H1 (cell line): ENCODE results near the gene BTNL2. TPM values are rescaled to one million over a fixed set of nuclear protein-coding genes. Genes with fewer than 3 reads are reported as not detected.
"Not testable (repeated sequence)": the region's sequence is repeated elsewhere in the genome, so short reads cannot be mapped to it uniquely, and the experiment has no call there.

Experiments
- CTCF ChIA-PET: fragments of 300-600 bp; sonication (Branson Sonifier 250); formaldehyde crosslinking; loops from one replicate; lab custom pipeline; 2021; ENCODE audit not compliant: partially characterized antibody; lab: Charles Lee
- POLR2A ChIA-PET: fragments of 300-600 bp; sonication (Branson Sonifier 250); formaldehyde crosslinking; loops from one replicate; lab custom pipeline; 2021; ENCODE audit warnings: inconsistent platforms; ENCODE audit not compliant: partially characterized antibody; lab: Charles Lee
- DNase-seq, 2 experiments: peaks; one replicate each; pipeline versions ENCODE4 v3.0.0 to v3.0.0-alpha.2; 2010 to 2022; ENCODE audit warnings: low spot score in 2 of 2, low read depth in 1 of 2, mixed read lengths in 1 of 2
- FAIRE-seq: peaks from 2 replicates; lab custom pipeline; 2011; peaks lifted over from hg19 to GRCh38; lab: Jason Lieb, UNC
- H2AFZ ChIP-seq: 2 replicates; pipeline ENCODE4 v1.8.1; 2012; ENCODE audit warnings: low read length, inconsistent platforms
- H2AK5ac ChIP-seq: 2 replicates; pipeline ENCODE4 v1.6.1; 2013; ENCODE audit warnings: low read depth, low read length
- H2BK120ac ChIP-seq: replicated peaks from 2 replicates; pipeline ENCODE3; 2013; ENCODE audit warnings: low read depth, low read length, inconsistent platforms
- H2BK12ac ChIP-seq: 2 replicates; pipeline ENCODE4 v1.6.1; 2013; ENCODE audit warnings: low read depth, low read length
- H2BK15ac ChIP-seq: 2 replicates; pipeline ENCODE4 v1.6.1; 2013; ENCODE audit warnings: low read length
- H2BK20ac ChIP-seq: 2 replicates; pipeline ENCODE4 v1.6.1; 2013; ENCODE audit warnings: low read length
- H2BK5ac ChIP-seq: 2 replicates; pipeline ENCODE4 v1.6.1; 2013; ENCODE audit warnings: low read depth, low read length
- H3K14ac ChIP-seq: 2 replicates; pipeline ENCODE4 v1.6.1; 2013; ENCODE audit warnings: inconsistent platforms; ENCODE audit not compliant: insufficient read length
- H3K18ac ChIP-seq: 2 replicates; pipeline ENCODE4 v1.6.1; 2013; ENCODE audit warnings: low read length; ENCODE audit errors: extremely low read depth
- H3K23ac ChIP-seq: 2 replicates; pipeline ENCODE4 v1.6.1; 2013; ENCODE audit warnings: inconsistent platforms; ENCODE audit not compliant: insufficient read length
- H3K23me2 ChIP-seq: 2 replicates; pipeline ENCODE4 v1.6.1; 2013; ENCODE audit warnings: low read depth, low read length
- H3K27ac ChIP-seq: 2 replicates; pipeline ENCODE4 v1.6.1; 2011; ENCODE audit warnings: low read depth, low read length, inconsistent platforms
- H3K27me3 ChIP-seq, 4 experiments: replicated peaks in 1 of 4; 1 replicate in 1 of 4; 2 replicates in 3 of 4; pipeline versions ENCODE4 v1.6.1 to v1.8.1; 2011 to 2013; ENCODE audit warnings: low read length in 3 of 4, mild to moderate bottlenecking in 3 of 4, inconsistent platforms in 2 of 4, mixed read lengths in 2 of 4, moderate library complexity in 1 of 4; ENCODE audit not compliant: control insufficient read depth in 3 of 4, insufficient read depth in 3 of 4; ENCODE audit errors: extremely low read depth in 1 of 4
- H3K36me3 ChIP-seq, 4 experiments: 2 replicates each; pipeline versions ENCODE4 v1.6.1 to v1.8.1; 2011 to 2013; ENCODE audit warnings: mild to moderate bottlenecking in 4 of 4, low read length in 3 of 4, moderate library complexity in 2 of 4, control low read depth in 1 of 4, inconsistent platforms in 1 of 4; ENCODE audit not compliant: insufficient read depth in 4 of 4, control insufficient read depth in 2 of 4
- H3K4ac ChIP-seq: replicated peaks from 2 replicates; pipeline ENCODE3; 2013; ENCODE audit warnings: low read length, low read depth, mixed read lengths, inconsistent platforms; ENCODE audit not compliant: insufficient read length
- H3K4me1 ChIP-seq, 4 experiments: replicated peaks in 1 of 4; 1 replicate in 1 of 4; 2 replicates in 3 of 4; pipeline versions ENCODE4 v1.6.1 to v1.8.1; 2011 to 2013; ENCODE audit warnings: low read length in 3 of 4, inconsistent platforms in 2 of 4, mixed read lengths in 1 of 4; ENCODE audit not compliant: insufficient read depth in 4 of 4, control insufficient read depth in 3 of 4
- H3K4me2 ChIP-seq, 2 experiments: 2 replicates each; pipeline versions ENCODE4 v1.6.1 to v1.8.1; 2011 to 2013; ENCODE audit warnings: low read depth in 2 of 2, low read length in 2 of 2, control low read depth in 1 of 2, inconsistent platforms in 1 of 2, mild to moderate bottlenecking in 1 of 2; ENCODE audit not compliant: insufficient read depth in 1 of 2
- H3K4me3 ChIP-seq, 4 experiments: fragments of 200-600, 300-600 bp in 1 of 4; sonication (generic), shearing (Covaris generic), sonication (Bioruptor Twin) in 1 of 4; 2 replicates each; pipeline versions ENCODE4 v1.5.1 to v1.8.1; 2011 to 2016; ENCODE audit warnings: low read length in 4 of 4, low read depth in 3 of 4, control low read depth in 2 of 4, inconsistent platforms in 2 of 4, mild to moderate bottlenecking in 2 of 4, mixed read lengths in 1 of 4, moderate library complexity in 1 of 4; ENCODE audit not compliant: insufficient read depth in 2 of 4; ENCODE audit errors: extremely low read depth in 1 of 4
- H3K56ac ChIP-seq: replicated peaks from 2 replicates; pipeline ENCODE3; 2013; ENCODE audit warnings: low read depth, mild to moderate bottlenecking, mixed read lengths, low read length, inconsistent platforms; ENCODE audit not compliant: insufficient read length
- H3K79me1 ChIP-seq: 2 replicates; pipeline ENCODE4 v1.6.1; 2013; ENCODE audit warnings: low read depth, low read length, control low read depth
- H3K79me2 ChIP-seq, 2 experiments: 2 replicates each; pipeline versions ENCODE4 v1.6.1 to v1.8.1; 2012 to 2013; ENCODE audit warnings: low read length in 2 of 2, mild to moderate bottlenecking in 2 of 2, inconsistent platforms in 1 of 2; ENCODE audit not compliant: insufficient read depth in 2 of 2, control insufficient read depth in 1 of 2
- H3K9ac ChIP-seq, 4 experiments: replicated peaks in 1 of 4; 1 replicate in 1 of 4; 2 replicates in 3 of 4; pipeline versions ENCODE4 v1.6.1 to v1.8.1; 2011 to 2013; ENCODE audit warnings: low read depth in 3 of 4, low read length in 3 of 4, control low read depth in 2 of 4, mild to moderate bottlenecking in 2 of 4, moderate library complexity in 2 of 4, inconsistent platforms in 1 of 4; ENCODE audit errors: extremely low read depth in 1 of 4
- H3K9me3 ChIP-seq, 2 experiments: 2 replicates each; pipeline versions ENCODE4 v1.6.1 to v1.8.1; 2012 to 2013; ENCODE audit warnings: mild to moderate bottlenecking in 2 of 2, moderate library complexity in 2 of 2, control low read depth in 1 of 2, inconsistent platforms in 1 of 2, low read depth in 1 of 2, low read length in 1 of 2, mixed read lengths in 1 of 2; ENCODE audit not compliant: insufficient read depth in 2 of 2
- H4K20me1 ChIP-seq, 2 experiments: replicated peaks in 1 of 2; 2 replicates each; pipeline versions ENCODE3 to v1.8.1; 2011 to 2013; ENCODE audit warnings: inconsistent platforms in 2 of 2, low read length in 2 of 2, mild to moderate bottlenecking in 1 of 2; ENCODE audit not compliant: insufficient read depth in 2 of 2, control insufficient read depth in 1 of 2
- H4K5ac ChIP-seq: 2 replicates; pipeline ENCODE4 v1.6.1; 2013; ENCODE audit warnings: low read length, low read depth, mixed read lengths, inconsistent platforms; ENCODE audit not compliant: insufficient read length
- H4K8ac ChIP-seq: 2 replicates; pipeline ENCODE4 v1.8.0; 2013; ENCODE audit warnings: mild to moderate bottlenecking, moderate library complexity, low read length, inconsistent platforms; ENCODE audit not compliant: insufficient read depth; ENCODE audit errors: extremely low read depth
- H4K91ac ChIP-seq: replicated peaks from 2 replicates; pipeline ENCODE3; 2013; ENCODE audit warnings: low read length, mixed read lengths, inconsistent platforms; ENCODE audit not compliant: insufficient read length
- WGBS, 2 experiments: shearing (Covaris generic) in 1 of 2; methylation state at CpG; one replicate each; pipeline versions ENCODE4 v1.1.6 to v1.1.7; 2013 to 2015; ENCODE audit warnings: low lambda C conversion rate in 2 of 2, mixed read lengths in 2 of 2, inconsistent platforms in 1 of 2, low coverage in 1 of 2, missing lambda C conversion rate in 1 of 2; ENCODE audit not compliant: insufficient replicate concordance in 2 of 2, insufficient coverage in 1 of 2, insufficient read length in 1 of 2; ENCODE audit errors: extremely low coverage in 1 of 2, missing lambda C conversion rate in 1 of 2; 5-methylcytosine and 5-hydroxymethylcytosine counted together
- polyA plus RNA-seq, 7 experiments: library from polyadenylated mRNA; depleted of rRNA in 3 of 7; stranded (reverse) in 5 of 7; unstranded in 2 of 7; fragments of >200 nt in 5 of 7; fragments of 200-250 nt in 2 of 7; gene quantifications; 1 replicate in 5 of 7; 2 replicates in 1 of 7; 4 replicates in 1 of 7; pipeline versions ENCODE4 v1.2.1 to v1.2.3, GENCODE V29; 2011 to 2013; ENCODE audit warnings: missing spikeins in 2 of 7, mixed read lengths in 2 of 7
- total RNA-seq: library from RNA; stranded (reverse); fragmentation: NEBNext Ultra II Directional; extraction: Animal tissue kit (Norgen Biotek cat#: 25700); gene quantifications from 2 replicates; pipeline ENCODE4 v1.2.1, GENCODE V29; 2021

BTNL2 gene
- total and polyA plus RNA-seq, 2 of the 8 experiments (the other 6 are each of a cell fraction or from before 2014, with no cell fraction given), result not detected

- FAIRE-seq, H4K20me1 ChIP-seq, H3K4me2 ChIP-seq, H3K9ac ChIP-seq, DNase-seq, H3K79me1 ChIP-seq, H3K14ac ChIP-seq, H3K79me2 ChIP-seq, H2BK20ac ChIP-seq, H3K18ac ChIP-seq, H3K56ac ChIP-seq, H2BK5ac ChIP-seq, H2BK120ac ChIP-seq, CTCF ChIA-PET, POLR2A ChIA-PET, H2BK15ac ChIP-seq, H3K36me3 ChIP-seq, H4K5ac ChIP-seq, H3K9me3 ChIP-seq, H2AK5ac ChIP-seq, H3K4ac ChIP-seq, H3K27me3 ChIP-seq, H3K27ac ChIP-seq, H4K8ac ChIP-seq, H3K4me3 ChIP-seq, H2BK12ac ChIP-seq, H3K4me1 ChIP-seq, H3K23me2 ChIP-seq, H4K91ac ChIP-seq, H2AFZ ChIP-seq, H3K23ac ChIP-seq: not testable (repeated sequence)
- WGBS, 2 experiments, result no CpG with 5 or more reads among the region's 1 CpG
These were observed 47.8 kb downstream of the BTNL2 start for GRCh38 chr6:32359225-32359624.

- H3K79me1 ChIP-seq, H2AFZ ChIP-seq, H4K91ac ChIP-seq, H3K4ac ChIP-seq, H4K20me1 ChIP-seq, H3K56ac ChIP-seq, H3K23me2 ChIP-seq, H3K9ac ChIP-seq, H3K27me3 ChIP-seq, H2AK5ac ChIP-seq, H3K9me3 ChIP-seq, H2BK15ac ChIP-seq, H3K79me2 ChIP-seq, H4K5ac ChIP-seq, POLR2A ChIA-PET, H3K4me1 ChIP-seq, H3K18ac ChIP-seq, CTCF ChIA-PET, H3K27ac ChIP-seq, FAIRE-seq, H2BK12ac ChIP-seq, H3K4me2 ChIP-seq, H3K36me3 ChIP-seq, H3K23ac ChIP-seq, H2BK5ac ChIP-seq, DNase-seq, H2BK120ac ChIP-seq, H2BK20ac ChIP-seq, H4K8ac ChIP-seq, H3K4me3 ChIP-seq, H3K14ac ChIP-seq: not testable (repeated sequence)
- WGBS, 2 experiments, result 80% methylated on average over 6 of the region's 8 CpGs; no CpG with 5 or more reads in 1 of the 2 experiments
These were observed 48.4 kb downstream of the BTNL2 start for GRCh38 chr6:32358548-32358947.
